Sigmoid colon (tissue), 7 donors: ENCODE results near the gene SERINC5. TPM values are rescaled to one million over a fixed set of nuclear protein-coding genes. Genes with fewer than 3 reads are reported as not detected.

Experiments
- DNase-seq: peaks from one replicate; pipeline ENCODE4 v3.0.0-alpha.2; 2019
- H3K27ac ChIP-seq, 4 donors: fragments of 200-600 bp; sonication (generic); one replicate each; pipeline ENCODE4 v1.5.1; 2016 to 2019; ENCODE audit warnings: mild to moderate bottlenecking in 1 of 4
- H3K27me3 ChIP-seq, 3 donors: fragments of 200-600 bp; sonication (generic); one replicate each; pipeline ENCODE4 v1.5.1; 2019; ENCODE audit warnings: mild to moderate bottlenecking in 1 of 3
- H3K36me3 ChIP-seq, 4 donors: fragments of 200-600 bp; sonication (generic); one replicate each; pipeline ENCODE4 v1.5.1; 2016 to 2019
- H3K4me1 ChIP-seq, 4 donors: fragments of 200-600 bp; sonication (generic); one replicate each; pipeline ENCODE4 v1.5.1; 2017 to 2019
- H3K4me3 ChIP-seq, 4 donors: fragments of 200-600 bp; sonication (generic); one replicate each; pipeline ENCODE4 v1.5.1; 2017 to 2019; ENCODE audit warnings: mild to moderate bottlenecking in 2 of 4, moderate library complexity in 1 of 4
- H3K9me3 ChIP-seq, 4 donors: fragments of 200-600 bp in 3 of 4; sonication (generic) in 3 of 4; one replicate each; pipeline versions ENCODE4 v1.5.1 to v1.6.1; 2013 to 2019
- CTCF ChIP-seq, 4 experiments: fragments of 450-650 bp in 3 of 4; fragments of 200-600 bp in 1 of 4; IDR thresholded peaks; one replicate each; pipeline ENCODE4 v1.5.1; 2016 to 2019; ENCODE audit warnings: antibody characterized with exemption in 4 of 4, mild to moderate bottlenecking in 3 of 4, moderate library complexity in 2 of 4
- EP300 ChIP-seq, 4 donors: sonication (generic); formaldehyde crosslinking; IDR thresholded peaks; one replicate each; pipeline ENCODE4 v1.6.1; 2017; ENCODE audit warnings: antibody characterized with exemption in 4 of 4
- POLR2A ChIP-seq, 2 donors: fragments of 450-650 bp; IDR thresholded peaks; one replicate each; pipeline ENCODE4 v1.6.1; 2016; ENCODE audit warnings: antibody characterized with exemption in 2 of 2, mild to moderate bottlenecking in 2 of 2, moderate library complexity in 2 of 2
- POLR2AphosphoS5 ChIP-seq, 4 donors: sonication (generic); formaldehyde crosslinking; IDR thresholded peaks; one replicate each; pipeline ENCODE4 v1.6.1; 2017; ENCODE audit warnings: antibody characterized with exemption in 4 of 4
- WGBS, 2 donors: extraction: QIAGEN DNeasy Blood & Tissue Kit; methylation state at CpG; one replicate each; pipeline ENCODE4 v1.1.7; 2013; 5-methylcytosine and 5-hydroxymethylcytosine counted together
- intact Hi-C: fragments of 100-400 bp; cut with DNase I; formaldehyde crosslinking; loops from one replicate; pipeline ENCODE4 v1.15.1; 2023
- polyA plus RNA-seq, 3 donors: library from polyadenylated mRNA; stranded (reverse); fragments of 200-250 nt; gene quantifications; one replicate each; pipeline ENCODE4 v1.2.3, GENCODE V29; 2013
- total RNA-seq, 4 donors: library from RNA; depleted of rRNA; stranded (reverse); fragments of >200 nt; gene quantifications; one replicate each; pipeline ENCODE4 v1.1.0, GENCODE V29; 2016
- donor health status: healthy with polysubstance abuse.
- donor health status: Bipolar disorder and iron deficiency.
- donor health status: healthy.

Gene SERINC5
- total and polyA plus RNA-seq, 7 donors, result 3.6 to 25.9 (median 9.6) TPM

GRCh38 chr5:80125022-80125961 is 130.6 kb downstream of the SERINC5 start:
- H3K4me1 ChIP-seq, result no peaks in the 10 kb centered on the region
- no peak overlapping the region for H3K4me3 ChIP-seq
- H3K27me3 ChIP-seq, result no peaks in the 10 kb centered on the region
- H3K27ac ChIP-seq, result peak overlapping the region in 3 of 4 donors; percentile 5 to 59 (median 20)
- H3K9me3 ChIP-seq, result no peaks in the 10 kb centered on the region
- H3K36me3 ChIP-seq, result no peaks in the 10 kb centered on the region
- WGBS, 2 donors, result 83 to 87% methylated on average over 11 of the region's 11 CpGs
- intact Hi-C loops, result no loop called here
- DNase-seq, result no peak
- TF ChIP-seq CTCF (IDR thresholded peaks at IDR 0.05) (no peak), POLR2A (IDR thresholded peaks at IDR 0.05) (no peak), EP300 (IDR thresholded peaks at IDR 0.05) (no peak), POLR2AphosphoS5 (IDR thresholded peaks at IDR 0.05) (no peak)

GRCh38 chr5:80124121-80124918 is 131.5 kb downstream of the SERINC5 start:
- Histone ChIP-seq H3K4me3 (no peak overlapping the region), H3K36me3 (no peaks in the 10 kb centered on the region), H3K9me3 (no peaks in the 10 kb centered on the region), H3K27ac (no peak overlapping the region), H3K4me1 (no peaks in the 10 kb centered on the region), H3K27me3 (no peaks in the 10 kb centered on the region)
- TF ChIP-seq POLR2AphosphoS5 (IDR thresholded peaks at IDR 0.05), result no peak
- TF ChIP-seq EP300 (IDR thresholded peaks at IDR 0.05), result no peak
- no peak for TF ChIP-seq POLR2A (IDR thresholded peaks at IDR 0.05)
- no peak for TF ChIP-seq CTCF (IDR thresholded peaks at IDR 0.05)
- 87 to 93% methylated on average over 9 of the region's 9 CpGs for WGBS, 2 donors
- DNase-seq, result no peak
- intact Hi-C loops, result no loop called here

- no peak for DNase-seq
- TF ChIP-seq CTCF (IDR thresholded peaks at IDR 0.05), result no peak
- TF ChIP-seq POLR2AphosphoS5 (IDR thresholded peaks at IDR 0.05), result peak in 1 of 4 donors; percentile 32
- intact Hi-C loops, result no loop called here
- Histone ChIP-seq H3K4me3 (no peak overlapping the region), H3K27me3 (no peaks in the 10 kb centered on the region), H3K27ac (no peak overlapping the region), H3K9me3 (no peaks in the 10 kb centered on the region), H3K4me1 (no peaks in the 10 kb centered on the region), H3K36me3 (no peaks in the 10 kb centered on the region)
- WGBS, 2 donors, result 72 to 83% methylated on average over 2 of the region's 2 CpGs
These were observed 133.3 kb downstream of the SERINC5 start for GRCh38 chr5:80122579-80122978.

GRCh38 chr5:80119372-80119771 is 136.5 kb downstream of the SERINC5 start:
- intact Hi-C loops, result no loop called here
- no peak for DNase-seq
- 90 to 100% methylated on average over 2 of the region's 2 CpGs for WGBS, 2 donors
- no peak overlapping the region for H3K27ac ChIP-seq
- H3K36me3 ChIP-seq, result no peaks in the 10 kb centered on the region
- TF ChIP-seq CTCF (IDR thresholded peaks at IDR 0.05) (no peak), POLR2AphosphoS5 (IDR thresholded peaks at IDR 0.05) (no peak), POLR2A (IDR thresholded peaks at IDR 0.05) (no peak), EP300 (IDR thresholded peaks at IDR 0.05) (no peak)
- H3K27me3 ChIP-seq, result no peaks in the 10 kb centered on the region
- H3K9me3 ChIP-seq, result no peaks in the 10 kb centered on the region
- no peaks in the 10 kb centered on the region for H3K4me1 ChIP-seq
- no peak overlapping the region for H3K4me3 ChIP-seq
